IPS-NIHi7 (cell line): ENCODE measurements around the gene TRIM37.
A peak's percentile ranks its signal among the peaks of the same experiment; 100 is the strongest.
"Not testable (repeated sequence)": the region's sequence is repeated elsewhere in the genome, so short reads cannot be mapped to it uniquely, and the experiment has no call there.

Source experiments
- DNase-seq: peaks from one replicate; pipeline ENCODE4 v3.0.0; 2012; ENCODE audit warnings: mixed read lengths; ENCODE audit errors: extremely low spot score

The TRIM37 gene

GRCh38 chr17:59115474-59115873 is 8.8 kb upstream of the TRIM37 start:
- no peak for DNase-seq

DNA sequence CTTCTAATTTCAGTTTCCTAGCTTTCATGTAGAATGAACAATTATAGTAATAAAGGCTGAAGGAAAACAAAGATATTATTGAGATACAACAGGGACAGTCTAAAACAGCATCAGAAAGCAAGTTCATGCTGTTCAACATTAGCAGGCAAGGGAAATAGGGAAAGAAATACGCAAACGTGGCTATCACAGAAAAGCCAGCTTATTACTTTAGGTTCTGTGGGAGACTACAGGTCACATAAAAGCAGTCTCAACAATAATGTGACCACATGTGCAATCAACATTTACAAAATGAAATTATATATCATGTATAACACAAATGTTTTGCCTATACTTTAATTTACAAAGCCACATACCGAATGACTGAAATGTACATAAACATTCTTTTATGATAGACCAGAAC is 4.9 kb upstream of the TRIM37 start:
- DNase-seq, result no peak

DNA sequence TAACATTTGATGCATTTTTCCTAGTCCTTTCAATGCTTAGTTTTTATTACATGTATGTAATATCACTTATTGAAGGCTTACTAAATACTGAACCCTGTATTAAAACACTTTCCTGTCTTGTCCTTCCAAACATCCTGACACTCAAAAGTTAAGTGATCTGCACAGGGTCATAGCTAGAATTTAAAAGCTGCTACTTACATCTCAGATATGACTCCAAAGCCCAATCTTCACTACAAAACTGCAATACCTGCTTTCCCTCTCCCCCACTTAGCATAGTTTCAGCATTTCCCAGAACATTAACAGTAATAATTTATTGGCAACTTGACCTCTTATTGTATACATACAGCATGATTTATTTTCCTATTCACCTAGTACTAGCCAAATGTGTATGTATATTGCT is 4.3 kb upstream of the TRIM37 start:
- DNase-seq, result no peak

- no peak for DNase-seq
Observed at GRCh38 chr17:59108400-59109102, 1.9 kb upstream of the TRIM37 start.

- DNase-seq, result no peak
Observed at GRCh38 chr17:59107306-59107670, 608 bp upstream of the TRIM37 start.

DNA sequence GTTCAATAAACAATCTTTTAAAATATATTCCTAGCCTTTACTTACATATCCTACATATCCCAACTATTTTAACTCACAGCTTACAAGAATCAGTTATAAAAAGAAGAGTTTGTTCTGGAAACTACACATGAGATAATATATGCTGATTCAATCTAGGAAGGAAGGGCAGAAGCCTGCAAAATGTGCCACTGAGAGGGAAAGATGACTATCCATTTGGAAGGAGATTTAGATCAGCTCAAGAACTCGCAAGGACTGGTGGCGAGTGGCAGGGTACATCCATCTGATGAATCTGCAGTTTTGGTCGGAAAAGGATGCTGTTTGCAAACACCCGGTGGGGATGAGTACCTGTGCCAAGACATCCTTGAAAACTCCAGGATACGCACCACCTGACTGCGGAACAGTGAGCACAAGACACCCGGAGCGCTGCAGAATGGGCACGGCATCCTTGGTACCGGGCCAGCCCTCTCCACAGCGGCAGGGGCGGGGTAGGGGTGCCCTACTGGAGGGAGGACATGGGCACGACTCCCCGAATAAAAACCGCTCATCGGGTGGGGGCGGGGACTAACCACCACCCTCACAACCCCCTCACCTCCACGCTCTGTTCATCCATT is 723 bp downstream of the TRIM37 start:
- peak; percentile 41 for DNase-seq

GRCh38 chr17:59101178-59101577 is 5.5 kb downstream of the TRIM37 start:
- DNase-seq, result no peak

GRCh38 chr17:59097876-59098275 is 8.8 kb downstream of the TRIM37 start:
- DNase-seq, result no peak

DNA sequence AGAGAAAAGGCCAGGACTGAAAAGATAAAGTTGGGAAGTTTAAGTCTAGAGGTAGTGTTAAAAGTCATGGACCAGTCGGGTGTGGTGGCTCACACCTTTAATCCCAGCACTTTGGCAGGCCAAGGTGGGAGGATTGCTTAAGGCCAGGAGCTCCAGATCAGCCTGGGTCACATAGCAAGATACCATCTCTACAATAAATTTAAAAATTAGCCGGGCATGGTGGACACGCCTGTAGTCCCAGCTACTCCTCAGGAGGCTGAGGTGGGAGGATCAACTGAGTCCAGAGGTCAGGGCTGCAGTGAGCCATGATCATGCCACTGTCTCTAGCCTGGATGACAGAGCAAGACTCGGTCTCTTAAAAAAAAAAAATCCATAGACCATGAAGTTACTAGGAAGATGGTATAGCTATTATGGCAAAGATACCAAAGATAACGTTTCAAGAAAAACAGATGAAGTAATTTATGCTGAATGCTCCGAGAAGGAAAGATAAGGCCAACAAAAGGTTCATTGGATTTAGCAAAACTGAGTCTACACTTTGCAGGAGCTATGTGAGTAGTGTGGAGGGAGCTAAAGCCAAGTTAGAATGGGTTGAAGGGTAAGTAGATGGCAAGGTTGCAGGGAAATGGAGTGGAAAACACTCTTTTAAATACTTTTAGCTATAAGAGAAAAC is 11.7 kb downstream of the TRIM37 start:
- no peak for DNase-seq

GRCh38 chr17:59093702-59094231 is 12.9 kb downstream of the TRIM37 start:
- DNase-seq, result no peak

DNA sequence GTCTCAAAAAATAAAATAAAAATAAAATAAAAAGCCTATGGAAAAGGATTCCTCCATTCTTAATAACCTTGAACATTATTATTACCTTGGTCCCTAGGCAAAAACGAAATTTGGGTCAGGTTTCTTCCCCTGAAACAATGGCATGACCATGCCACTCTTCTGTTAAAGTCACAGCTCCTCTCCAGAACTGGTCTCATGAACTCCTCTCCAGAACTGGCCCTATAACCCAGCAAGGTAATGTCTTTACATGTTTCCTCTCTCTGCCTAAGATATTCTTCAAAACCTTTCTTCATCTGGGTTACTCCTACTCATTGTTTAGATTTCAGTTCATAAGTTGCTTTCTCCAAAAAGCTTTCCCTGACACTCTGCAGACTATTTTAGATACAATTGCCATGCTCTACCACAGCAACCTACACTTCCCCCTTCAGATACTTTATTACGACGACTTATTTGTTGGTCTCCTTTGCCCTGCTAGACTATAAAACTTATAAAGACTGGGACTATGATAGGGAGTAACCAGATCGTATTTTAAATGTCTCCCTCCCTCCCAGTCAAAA is 13.5 kb downstream of the TRIM37 start:
- DNase-seq, result no peak

- not testable (repeated sequence) for DNase-seq
Observed at GRCh38 chr17:59090593-59090992, 16.1 kb downstream of the TRIM37 start.

DNA sequence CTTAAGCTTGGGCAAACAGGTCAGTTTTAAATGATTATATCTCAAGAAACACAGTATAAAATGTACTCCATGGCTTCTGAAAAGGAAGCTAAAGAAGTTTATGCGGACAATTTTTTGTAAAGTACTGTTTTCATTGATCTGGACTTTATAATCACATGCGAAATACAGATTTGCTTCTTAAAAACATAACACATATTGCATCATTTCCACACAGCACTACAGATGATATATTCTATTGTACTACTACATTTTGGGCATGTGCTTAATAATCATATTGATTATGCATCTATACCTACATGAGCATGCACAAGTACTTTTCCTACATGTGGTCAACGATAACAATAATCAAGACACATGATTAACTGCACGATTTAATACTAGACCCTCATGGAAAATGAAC is 22.5 kb downstream of the TRIM37 start:
- no peak for DNase-seq

GRCh38 chr17:59074494-59074893 is 32.2 kb downstream of the TRIM37 start:
- DNase-seq, result no peak

DNA sequence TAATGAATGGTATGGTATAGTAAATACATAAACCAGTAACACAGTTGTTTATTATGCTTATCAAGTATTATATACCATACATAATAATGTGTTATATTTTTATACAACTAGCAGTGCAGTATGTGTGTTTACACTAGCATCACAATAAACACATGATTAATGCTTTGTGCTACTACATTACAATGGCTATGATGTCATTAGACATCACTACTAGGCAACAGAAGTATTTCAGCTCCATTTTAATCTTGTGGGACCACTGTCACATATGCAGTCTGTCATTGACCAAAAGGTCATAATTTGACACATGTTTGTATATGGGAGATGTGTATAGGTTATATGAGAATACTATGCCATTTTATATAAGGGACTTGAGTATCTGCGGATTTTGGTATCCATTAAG is 32.7 kb downstream of the TRIM37 start:
- no peak for DNase-seq

DNA sequence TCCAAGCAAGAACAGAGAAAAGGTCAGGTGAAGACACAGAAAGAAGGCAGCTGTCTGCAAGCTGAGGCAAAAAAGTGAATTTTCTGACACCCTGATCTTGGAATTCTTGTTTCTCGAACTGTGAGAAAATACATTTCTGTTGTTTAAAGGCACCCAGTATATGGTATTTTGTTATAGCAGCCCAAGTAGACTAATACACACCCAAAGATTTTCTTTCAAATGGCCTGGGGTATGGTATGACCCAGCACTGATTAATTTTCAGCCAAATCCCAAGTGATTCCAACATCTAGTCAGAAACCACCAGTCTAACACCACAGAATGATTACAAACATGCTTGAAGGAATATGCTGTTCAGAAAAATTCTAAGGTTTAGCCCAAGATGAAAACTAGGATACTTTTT is 36.8 kb downstream of the TRIM37 start:
- no peak for DNase-seq

GRCh38 chr17:59067756-59068155 is 38.9 kb downstream of the TRIM37 start:
- no peak for DNase-seq

DNA sequence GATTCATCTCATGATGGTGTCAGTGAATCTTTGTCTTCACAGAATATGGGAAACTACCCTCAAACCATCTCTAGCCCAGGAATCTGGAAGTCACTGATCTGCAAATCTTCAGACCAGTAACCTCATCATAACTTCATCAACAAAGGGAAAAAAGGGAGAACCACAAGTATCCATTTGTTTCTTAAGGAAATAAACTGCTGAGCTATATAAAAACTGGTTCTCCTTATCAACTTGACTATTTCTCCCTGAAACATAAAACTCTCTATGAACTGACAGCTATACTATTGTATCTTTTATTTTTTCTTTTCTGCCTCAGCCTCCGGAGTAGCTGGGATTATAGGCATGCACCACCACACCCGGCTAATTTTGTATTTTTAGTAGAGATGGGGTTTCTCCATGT is 39.3 kb downstream of the TRIM37 start:
- no peak for DNase-seq

- no peak for DNase-seq
Observed at GRCh38 chr17:59062509-59062908, 44.2 kb downstream of the TRIM37 start.

- no peak for DNase-seq
Observed at GRCh38 chr17:59056857-59057256, 49.8 kb downstream of the TRIM37 start.

- no peak for DNase-seq
Observed at GRCh38 chr17:59049798-59050197, 56.9 kb downstream of the TRIM37 start.

- no peak for DNase-seq
Observed at GRCh38 chr17:59047616-59048015, 59.1 kb downstream of the TRIM37 start.

- no peak for DNase-seq
Observed at GRCh38 chr17:59046192-59046591, 60.5 kb downstream of the TRIM37 start.
